HepG2 (cell line): ENCODE measurements around the gene TAF9B. TPM values are rescaled to one million over a fixed set of nuclear protein-coding genes. Genes with fewer than 3 reads are reported as not detected.

Experiments used
- ATAC-seq: fragments of 200-7000 bp; cut with Tn5 transposase; 3 replicates; pipeline ENCODE4 v1.9.1; 2020; ENCODE audit warnings: mild to moderate bottlenecking, moderate library complexity
- BruUV-seq: library from RNA; stranded (reverse); fragments of 400-500 nt; replicated peaks from 2 replicates; lab custom pipeline; 2021; lab: Mats Ljungman, UMichigan
- CTCF ChIA-PET: fragments of 300-600 bp; formaldehyde crosslinking; extraction: SDS; loops from one replicate; lab custom pipeline; 2021; ENCODE audit warnings: low total read pairs, inconsistent platforms, low intra/inter-chr PET ratio; lab: Yijun Ruan, JAX
- POLR2A ChIA-PET: fragments of 350-600 bp; sonication (Branson Sonifier 250); formaldehyde crosslinking; loops from one replicate; lab custom pipeline; 2020; ENCODE audit warnings: antibody characterized with exemption, inconsistent platforms; lab: Yijun Ruan, JAX
- DNase-seq: peaks from one replicate; pipeline ENCODE4 v3.0.0-alpha.2; 2015; ENCODE audit warnings: low spot score
- FAIRE-seq: peaks from 3 replicates; lab custom pipeline; 2011; peaks lifted over from hg19 to GRCh38; lab: Jason Lieb, UNC
- H2AFZ ChIP-seq: one replicate; pipeline ENCODE4 v1.6.1; 2011; ENCODE audit warnings: low read length, inconsistent platforms
- H3K27ac ChIP-seq: fragments of 300-600 bp; 3 replicates; pipeline ENCODE4 v1.8.0; 2011; ENCODE audit warnings: mixed run types, mild to moderate bottlenecking, mixed read lengths, low read length, inconsistent platforms; ENCODE audit not compliant: insufficient read depth; ENCODE audit errors: extremely low read length
- H3K27me3 ChIP-seq, 2 experiments: fragments of 200-600 bp in 1 of 2; 2 replicates in 1 of 2; 3 replicates in 1 of 2; pipeline versions ENCODE4 v1.6.0 to v1.8.0; 2011; ENCODE audit warnings: low read length in 2 of 2, mild to moderate bottlenecking in 2 of 2, moderate library complexity in 2 of 2, inconsistent platforms in 1 of 2; ENCODE audit not compliant: insufficient read depth in 2 of 2, control insufficient read depth in 1 of 2
- H3K36me3 ChIP-seq, 2 experiments: fragments of 200-600 bp in 1 of 2; replicated peaks in 1 of 2; 2 replicates in 1 of 2; 3 replicates in 1 of 2; pipeline versions ENCODE4 v1.5.1 to v1.8.0; 2011; ENCODE audit warnings: low read length in 2 of 2, inconsistent platforms in 1 of 2; ENCODE audit not compliant: insufficient read depth in 2 of 2, control insufficient read depth in 1 of 2
- H3K4me1 ChIP-seq: 2 replicates; pipeline ENCODE4 v1.5.1; 2012; ENCODE audit warnings: low read length, inconsistent platforms; ENCODE audit not compliant: insufficient read depth
- H3K4me2 ChIP-seq: 2 replicates; pipeline ENCODE4 v1.6.0; 2011; ENCODE audit warnings: low read depth, low read length, inconsistent platforms
- H3K4me3 ChIP-seq, 3 experiments: fragments of 200-600 bp in 1 of 3; sonication (generic), shearing (Covaris generic) in 1 of 3; replicated peaks in 1 of 3; 2 replicates each; pipeline ENCODE4 v1.5.1; 2011 to 2016; ENCODE audit warnings: low read length in 3 of 3, inconsistent platforms in 2 of 3, low read depth in 2 of 3, mild to moderate bottlenecking in 2 of 3, control low read depth in 1 of 3, mixed read lengths in 1 of 3; ENCODE audit not compliant: insufficient read depth in 1 of 3
- H3K79me2 ChIP-seq: one replicate; pipeline ENCODE4 v1.6.1; 2011; ENCODE audit warnings: low read length, inconsistent platforms; ENCODE audit not compliant: insufficient read depth
- H3K9ac ChIP-seq: 2 replicates; pipeline ENCODE4 v1.6.0; 2011; ENCODE audit warnings: mild to moderate bottlenecking, low read depth, low read length, inconsistent platforms; ENCODE audit not compliant: insufficient read depth
- H3K9me3 ChIP-seq: 2 replicates; pipeline ENCODE4 v1.5.1; 2012; ENCODE audit warnings: mild to moderate bottlenecking, low read length
- H4K20me1 ChIP-seq: 2 replicates; pipeline ENCODE4 v1.6.0; 2011; ENCODE audit warnings: inconsistent platforms, mild to moderate bottlenecking, low read length, moderate library complexity; ENCODE audit not compliant: insufficient read depth
- ATF7-NPFF ChIP-seq: sonication (generic); formaldehyde crosslinking; IDR thresholded peaks from 2 replicates; pipeline ENCODE4 v1.8.1; 2023; ENCODE audit warnings: mild to moderate bottlenecking, low read depth, missing genetic modification reagents, moderate library complexity
- BRCA1 ChIP-seq: sonication (generic); formaldehyde crosslinking; IDR thresholded peaks from 2 replicates; pipeline ENCODE4 v1.4.0; 2020; ENCODE audit warnings: missing genetic modification reagents
- CHCHD3 ChIP-seq: sonication (generic); formaldehyde crosslinking; IDR thresholded peaks from 2 replicates; pipeline ENCODE4 v1.8.0; 2022; ENCODE audit warnings: mild to moderate bottlenecking, missing genetic modification reagents, moderate library complexity
- CSRNP1 ChIP-seq: sonication (generic); formaldehyde crosslinking; IDR thresholded peaks from 2 replicates; pipeline ENCODE4 v1.8.1; 2023; ENCODE audit warnings: mild to moderate bottlenecking, missing genetic modification reagents
- DR1 ChIP-seq: sonication (generic); formaldehyde crosslinking; IDR thresholded peaks from 2 replicates; pipeline ENCODE4 v1.8.0; 2021; ENCODE audit warnings: mild to moderate bottlenecking, missing genetic modification reagents, inconsistent platforms
- MEF2D ChIP-seq: sonication (generic); formaldehyde crosslinking; IDR thresholded peaks from 2 replicates; pipeline ENCODE4 v1.5.1; 2020; ENCODE audit warnings: mild to moderate bottlenecking, missing genetic modification reagents
- MXD1 ChIP-seq: sonication (generic); formaldehyde crosslinking; IDR thresholded peaks from 2 replicates; pipeline ENCODE4 v1.4.0; 2020; ENCODE audit warnings: mild to moderate bottlenecking, missing genetic modification reagents
- ZBTB42 ChIP-seq: sonication (generic); formaldehyde crosslinking; IDR thresholded peaks from 2 replicates; pipeline ENCODE4 v1.5.0; 2020; ENCODE audit warnings: mild to moderate bottlenecking, missing genetic modification reagents
- ZFP82 ChIP-seq: sonication (generic); formaldehyde crosslinking; IDR thresholded peaks from 2 replicates; pipeline ENCODE4 v1.5.1; 2020; ENCODE audit warnings: mild to moderate bottlenecking, missing genetic modification reagents, borderline replicate concordance
- ZNF652 ChIP-seq: IDR thresholded peaks from 2 replicates; pipeline ENCODE4 v1.6.1; 2016; ENCODE audit warnings: low read depth, borderline replicate concordance
- ZNF761 ChIP-seq: sonication (generic); formaldehyde crosslinking; conservative IDR thresholded peaks from 2 replicates; pipeline ENCODE4 v1.4.0; 2020; ENCODE audit warnings: mild to moderate bottlenecking, missing genetic modification reagents
- WGBS: methylation state at CpG from one replicate; pipeline ENCODE4 v1.1.6; 2017; ENCODE audit warnings: low lambda C conversion rate; 5-methylcytosine and 5-hydroxymethylcytosine counted together
- in situ Hi-C: cut with HindIII; loops from 2 replicates; pipeline ENCODE4 v1.10.0; 2017; ENCODE audit warnings: low pct_unique_long_range_greater_than_20kb; ENCODE audit not compliant: extremely low pct_ligation_motif_present
- intact Hi-C: fragments of 100-400 bp; cut with micrococcal nuclease; formaldehyde crosslinking; loops from one replicate; pipeline ENCODE4 v1.10.0; 2022; ENCODE audit not compliant: unreplicated experiment
- polyA plus RNA-seq, 8 experiments: library from polyadenylated mRNA; depleted of rRNA in 3 of 8; stranded (reverse) in 7 of 8; unstranded in 1 of 8; fragments of >200 nt; fragmentation: Illumina TruSeq in 4 of 8; extraction: Trizol in 4 of 8; gene quantifications; 2 replicates each; pipeline versions ENCODE4 v1.2.1 to v1.2.3, GENCODE V29; 2011 to 2016; ENCODE audit warnings: low read depth in 4 of 8, missing spikeins in 1 of 8, mixed read lengths in 1 of 8; ENCODE audit not compliant: insufficient read depth in 1 of 8
- total RNA-seq, 5 experiments: library from RNA; depleted of rRNA; stranded (reverse); fragments of >200 nt; fragmentation: Illumina TruSeq; extraction: Trizol; gene quantifications; 2 replicates each; pipeline ENCODE4 v1.2.3, GENCODE V29; 2016; ENCODE audit warnings: low read depth in 1 of 5

TAF9B gene
- total and polyA plus RNA-seq, 2 of the 13 experiments (the other 11 are each of a cell fraction or from before 2014, with no cell fraction given), result 10.8 to 15.2 TPM

GRCh38 chrX:78168065-78168464 is 28.6 kb upstream of the TAF9B start:
- POLR2A ChIA-PET, result no interaction called here
- Histone ChIP-seq H2AFZ (no peak overlapping the region), H3K27me3 (no peaks in the 10 kb centered on the region), H3K9me3 (no peaks in the 10 kb centered on the region), H3K79me2 (no peaks in the 10 kb centered on the region), H3K4me3 (no peak overlapping the region)
- TF ChIP-seq ZFP82, result no peak
- TF ChIP-seq, all 625 proteins: peak for 0
- FAIRE-seq, result no peak
- in situ Hi-C loops, result no loop called here
- no TSS peak for BruUV-seq
- Histone ChIP-seq H3K36me3 (no peaks in the 10 kb centered on the region), H3K27ac (no peak overlapping the region), H3K4me2 (no peak overlapping the region), H4K20me1 (no peaks in the 10 kb centered on the region), H3K9ac (no peak overlapping the region), H3K4me1 (no peaks in the 10 kb centered on the region)
- intact Hi-C loops, result no loop called here
- CTCF ChIA-PET, result no interaction called here
- ATAC-seq, result no peak
- DNase-seq, result no peak

GRCh38 chrX:78165425-78165824 is 26.0 kb upstream of the TAF9B start:
- no TSS peak for BruUV-seq
- no peak overlapping the region for H3K4me2 ChIP-seq
- no peak overlapping the region for H3K27ac ChIP-seq
- no peak overlapping the region for H3K4me3 ChIP-seq
- intact Hi-C loops, result no loop called here
- H4K20me1 ChIP-seq, result no peaks in the 10 kb centered on the region
- ChIA-PET CTCF (no interaction called here), POLR2A (no interaction called here)
- H3K36me3 ChIP-seq, result no peaks in the 10 kb centered on the region
- H3K9me3 ChIP-seq, result no peaks in the 10 kb centered on the region
- H3K9ac ChIP-seq, result no peak overlapping the region
- no peak overlapping the region for H2AFZ ChIP-seq
- no peaks in the 10 kb centered on the region for H3K79me2 ChIP-seq
- in situ Hi-C loops, result no loop called here
- DNase-seq, result no peak
- no peaks in the 10 kb centered on the region for H3K27me3 ChIP-seq
- 71% methylated on average over 1 of the region's 1 CpG for WGBS
- H3K4me1 ChIP-seq, result no peaks in the 10 kb centered on the region
- no peak for FAIRE-seq
- no peak for ATAC-seq
- no peak for TF ChIP-seq MXD1 (CRISPR knock-in tag)
- no peak for TF ChIP-seq ZNF761 (CRISPR knock-in tag)
- no peak for TF ChIP-seq ZNF652 (CRISPR knock-in tag)
- TF ChIP-seq CSRNP1 (CRISPR knock-in tag), result no peak
- TF ChIP-seq CHCHD3 (CRISPR knock-in tag), result no peak
- no peak for TF ChIP-seq ZBTB42 (CRISPR knock-in tag)
- no peak for TF ChIP-seq BRCA1 (CRISPR knock-in tag)
- no peak for TF ChIP-seq ATF7-NPFF (CRISPR knock-in tag)
- TF ChIP-seq MEF2D, result no peak
- no peak for TF ChIP-seq DR1 (CRISPR knock-in tag)
